Uterus (tissue), 4 donors: ENCODE results near the gene TDP1. TPM values are rescaled to one million over a fixed set of nuclear protein-coding genes. Genes with fewer than 3 reads are reported as not detected.
A peak's percentile ranks its signal among the peaks of the same experiment; 100 is the strongest.

Experiments used
- DNase-seq, 2 donors: peaks; one replicate each; pipeline ENCODE4 v3.0.0-alpha.2; 2019 to 2020
- H3K27ac ChIP-seq, 2 donors: fragments of 200-600 bp; sonication (generic); 1 replicate in 1 of 2; 2 replicates in 1 of 2; pipeline ENCODE4 v1.5.1; 2016 to 2018
- H3K27me3 ChIP-seq, 2 donors: fragments of 200-600 bp; sonication (generic); one replicate each; pipeline ENCODE4 v1.5.1; 2018 to 2019; ENCODE audit warnings: control low read depth in 1 of 2
- H3K36me3 ChIP-seq, 2 donors: fragments of 200-600 bp; sonication (generic); one replicate each; pipeline ENCODE4 v1.5.1; 2019; ENCODE audit warnings: control low read depth in 1 of 2
- H3K4me1 ChIP-seq, 2 donors: fragments of 200-600 bp; sonication (generic); one replicate each; pipeline ENCODE4 v1.5.1; 2018 to 2019; ENCODE audit warnings: control low read depth in 1 of 2
- H3K4me3 ChIP-seq, 2 donors: fragments of 200-600 bp; sonication (generic); 1 replicate in 1 of 2; 2 replicates in 1 of 2; pipeline ENCODE4 v1.5.1; 2018 to 2019; ENCODE audit warnings: mild to moderate bottlenecking in 1 of 2
- H3K9me3 ChIP-seq, 2 donors: fragments of 200-600 bp; sonication (generic); one replicate each; pipeline ENCODE4 v1.5.1; 2019; ENCODE audit warnings: control low read depth in 1 of 2
- CTCF ChIP-seq, 4 experiments: fragments of 200-600 bp in 2 of 4; fragments of 450-650 bp in 2 of 4; sonication (generic) in 2 of 4; IDR thresholded peaks; one replicate each; pipeline ENCODE4 v1.5.1; 2016 to 2019; ENCODE audit warnings: antibody characterized with exemption in 4 of 4, mild to moderate bottlenecking in 2 of 4, moderate library complexity in 1 of 4
- POLR2A ChIP-seq, 2 donors: fragments of 450-650 bp; IDR thresholded peaks; one replicate each; pipeline ENCODE4 v1.6.1; 2016; ENCODE audit warnings: antibody characterized with exemption in 2 of 2, mild to moderate bottlenecking in 1 of 2, moderate library complexity in 1 of 2
- intact Hi-C: fragments of 100-400 bp; cut with DNase I; formaldehyde crosslinking; loops from one replicate; pipeline ENCODE4 v1.15.1; 2023; ENCODE audit warnings: low total_unique reads
- total RNA-seq, 4 donors: library from RNA; depleted of rRNA in 3 of 4; stranded (reverse); fragments of >200 nt in 3 of 4; gene quantifications; one replicate each; pipeline versions ENCODE4 v1.1.0 to v1.2.4, GENCODE V29; 2014 to 2023
- donor health status: DM: yes; HTN: yes; CAD: no.

TDP1 gene
- total RNA-seq, 4 donors from 2014 or later, result 1.3 to 30.8 (median 9.8) TPM

- no peaks in the 10 kb centered on the region for H3K9me3 ChIP-seq
- DNase-seq, result no peak
- intact Hi-C loops, result loop anchor here (10.0 kb wide), 1 partner anchor 876 kb away; no protein-coding TSS in a partner anchor
- H3K4me1 ChIP-seq, result peaks cover 0 to 4% of the 10 kb centered on the region in 2 donors
- H3K27me3 ChIP-seq, result no peaks in the 10 kb centered on the region
- no peak overlapping the region for H3K4me3 ChIP-seq
- TF ChIP-seq POLR2A (IDR thresholded peaks at IDR 0.05) (no peak), CTCF (IDR thresholded peaks at IDR 0.05) (no peak)
- peak overlapping the region; percentile 10 to 71 for H3K27ac ChIP-seq
- no peaks in the 10 kb centered on the region for H3K36me3 ChIP-seq
These were observed 45.1 kb upstream of the TDP1 start for GRCh38 chr14:89910691-89911009.

- Histone ChIP-seq H3K9me3 (no peaks in the 10 kb centered on the region), H3K4me3 (no peak overlapping the region), H3K27ac (peak overlapping the region; percentile 10 to 71), H3K4me1 (peaks cover 0 to 4% of the 10 kb centered on the region in 2 donors), H3K36me3 (no peaks in the 10 kb centered on the region), H3K27me3 (no peaks in the 10 kb centered on the region)
- intact Hi-C loops, result loop anchor here (10.0 kb wide), 1 partner anchor 876 kb away; no protein-coding TSS in a partner anchor
- no peak for TF ChIP-seq POLR2A (IDR thresholded peaks at IDR 0.05)
- no peak for TF ChIP-seq CTCF (IDR thresholded peaks at IDR 0.05)
- peak in 1 of 2 donors; percentile 28 for DNase-seq
These were observed 44.5 kb upstream of the TDP1 start for GRCh38 chr14:89911010-89911919.

GRCh38 chr14:89912221-89912620 lies 43.5 kb upstream of the TDP1 start:
- Histone ChIP-seq H3K4me1 (peaks cover 0 to 4% of the 10 kb centered on the region in 2 donors), H3K27me3 (no peaks in the 10 kb centered on the region), H3K4me3 (no peak overlapping the region), H3K27ac (peak overlapping the region; percentile 10 to 71), H3K36me3 (no peaks in the 10 kb centered on the region), H3K9me3 (no peaks in the 10 kb centered on the region)
- DNase-seq, result no peak
- intact Hi-C loops, result loop anchor here (10.0 kb wide), 1 partner anchor 877 kb away; no protein-coding TSS in a partner anchor
- TF ChIP-seq CTCF (IDR thresholded peaks at IDR 0.05) (no peak), POLR2A (IDR thresholded peaks at IDR 0.05) (no peak)

- TF ChIP-seq POLR2A (IDR thresholded peaks at IDR 0.05) (no peak), CTCF (IDR thresholded peaks at IDR 0.05) (no peak)
- peak; percentile 45 to 58 for DNase-seq
- Histone ChIP-seq H3K36me3 (no peaks in the 10 kb centered on the region), H3K27me3 (no peaks in the 10 kb centered on the region), H3K4me3 (no peak overlapping the region), H3K4me1 (peaks cover 0 to 4% of the 10 kb centered on the region in 2 donors), H3K9me3 (no peaks in the 10 kb centered on the region), H3K27ac (peak overlapping the region; percentile 46 to 71)
- intact Hi-C loops, result loop anchor here (10.0 kb wide), 1 partner anchor 878 kb away; no protein-coding TSS in a partner anchor
These were observed 43.0 kb upstream of the TDP1 start for GRCh38 chr14:89912667-89913211.
